GM19372 (cell line): ENCODE data around the gene RTCA.

ENCODE experiments used
- ATAC-seq: cut with Tn5 transposase; IDR thresholded peaks from one replicate; pipeline ENCODE4 v1.9.1; 2021; ENCODE audit warnings: mild to moderate bottlenecking, low read depth, moderate library complexity; ENCODE audit not compliant: unreplicated experiment

RTCA gene

DNA sequence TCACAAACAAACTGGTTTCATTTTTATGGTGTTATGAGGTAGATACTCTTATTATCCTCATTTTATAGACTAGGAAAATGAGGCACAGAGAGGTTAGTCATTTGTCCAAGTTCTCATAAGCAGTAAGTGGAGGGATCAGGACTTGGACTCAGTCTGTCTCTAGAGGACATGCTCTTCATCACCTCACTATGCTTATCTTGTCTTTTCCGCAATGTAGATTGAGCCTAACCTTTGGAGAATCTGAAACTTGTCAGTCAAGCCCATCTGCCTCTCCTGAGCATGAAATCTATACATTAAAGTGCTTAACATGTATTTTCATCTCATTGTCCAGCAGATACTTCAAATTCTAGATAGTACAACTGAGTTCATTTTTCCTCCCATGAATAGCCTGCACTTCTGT, 74.5 kb downstream of the RTCA start:
- ATAC-seq = no peak

DNA sequence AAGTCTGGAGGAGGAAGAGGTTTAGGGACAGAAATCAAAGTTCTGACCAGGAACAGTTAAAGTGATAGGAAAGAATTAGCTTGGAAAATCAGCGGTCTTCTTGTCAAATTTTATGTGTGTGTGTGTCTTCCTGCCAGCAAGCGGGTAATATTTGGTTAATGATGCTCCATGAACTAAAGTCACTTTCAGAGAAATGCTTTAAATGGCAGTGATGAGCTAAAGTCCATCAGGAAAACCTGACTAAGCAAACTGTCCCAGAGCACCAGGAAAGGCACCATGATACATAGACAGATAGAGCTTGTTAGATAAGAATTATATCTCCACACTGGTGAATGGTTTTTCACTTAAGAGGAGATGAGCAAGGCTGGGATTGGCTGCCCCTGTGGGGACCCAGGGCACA, 76.3 kb downstream of the RTCA start:
- no peak for ATAC-seq
